HepG2 (cell line): ENCODE results near the gene IFT27.

Source experiments
- BRCA1 ChIP-seq: sonication (generic); formaldehyde crosslinking; IDR thresholded peaks from 2 replicates; pipeline ENCODE4 v1.4.0; 2020; ENCODE audit warnings: missing genetic modification reagents
- CENPBD1 ChIP-seq: sonication (generic); formaldehyde crosslinking; IDR thresholded peaks from 2 replicates; pipeline ENCODE4 v1.8.0; 2022; ENCODE audit warnings: missing genetic modification reagents, low read depth, mild to moderate bottlenecking, borderline replicate concordance
- CREB1 ChIP-seq, 2 experiments: fragments of 450-650 bp in 1 of 2; IDR thresholded peaks; 2 replicates each; pipeline ENCODE4 v1.6.1; 2016 to 2017; ENCODE audit warnings: control low read depth in 1 of 2, mild to moderate bottlenecking in 1 of 2, missing compliant biosample characterization in 1 of 2, missing genetic modification characterization in 1 of 2
- CTCF ChIP-seq: sonication (generic); formaldehyde crosslinking; IDR thresholded peaks from 2 replicates; pipeline ENCODE4 v1.5.0; 2020; ENCODE audit warnings: mild to moderate bottlenecking, missing genetic modification reagents, moderate library complexity
- POLR2A ChIP-seq, 2 experiments: IDR thresholded peaks; 2 replicates each; pipeline ENCODE4 v1.6.1; 2011; ENCODE audit warnings: low read depth in 2 of 2, low read length in 2 of 2, mild to moderate bottlenecking in 1 of 2, moderate library complexity in 1 of 2; ENCODE audit not compliant: insufficient read depth in 1 of 2
- RCOR2 ChIP-seq: IDR thresholded peaks from 2 replicates; pipeline ENCODE4 v1.6.1; 2016; ENCODE audit warnings: missing biosample characterization, missing genetic modification reagents
- ZNF335 ChIP-seq: sonication (generic); formaldehyde crosslinking; IDR thresholded peaks from 2 replicates; pipeline ENCODE4 v1.4.0; 2020; ENCODE audit warnings: missing genetic modification reagents
- ZNF597 ChIP-seq: sonication (generic); formaldehyde crosslinking; IDR thresholded peaks from 2 replicates; pipeline ENCODE4 v1.5.0; 2020; ENCODE audit warnings: missing genetic modification reagents
- TF ChIP-seq, protein P1 (sequence below): sonication (generic); formaldehyde crosslinking; IDR thresholded peaks from 2 replicates; pipeline ENCODE4 v1.4.0; 2020; ENCODE audit warnings: mild to moderate bottlenecking, missing genetic modification reagents
- TF ChIP-seq, protein P2 (sequence below): sonication (generic); formaldehyde crosslinking; IDR thresholded peaks from 2 replicates; pipeline ENCODE4 v1.8.1; 2023; ENCODE audit warnings: mild to moderate bottlenecking, missing genetic modification reagents

GRCh38 chr22:36746375-36746970 is 29.4 kb downstream of the IFT27 start:
- TF ChIP-seq, protein P1, sequence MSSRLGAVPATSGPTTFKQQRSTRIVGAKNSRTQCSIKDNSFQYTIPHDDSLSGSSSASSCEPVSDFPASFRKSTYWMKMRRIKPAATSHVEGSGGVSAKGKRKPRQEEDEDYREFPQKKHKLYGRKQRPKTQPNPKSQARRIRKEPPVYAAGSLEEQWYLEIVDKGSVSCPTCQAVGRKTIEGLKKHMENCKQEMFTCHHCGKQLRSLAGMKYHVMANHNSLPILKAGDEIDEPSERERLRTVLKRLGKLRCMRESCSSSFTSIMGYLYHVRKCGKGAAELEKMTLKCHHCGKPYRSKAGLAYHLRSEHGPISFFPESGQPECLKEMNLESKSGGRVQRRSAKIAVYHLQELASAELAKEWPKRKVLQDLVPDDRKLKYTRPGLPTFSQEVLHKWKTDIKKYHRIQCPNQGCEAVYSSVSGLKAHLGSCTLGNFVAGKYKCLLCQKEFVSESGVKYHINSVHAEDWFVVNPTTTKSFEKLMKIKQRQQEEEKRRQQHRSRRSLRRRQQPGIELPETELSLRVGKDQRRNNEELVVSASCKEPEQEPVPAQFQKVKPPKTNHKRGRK (CRISPR knock-in tag), result no peak
- TF ChIP-seq CTCF (no peak), ZNF597 (CRISPR knock-in tag) (no peak), CENPBD1 (no peak), BRCA1 (CRISPR knock-in tag) (no peak), POLR2A (IDR thresholded peaks at IDR 0.05; ENCODE audit: insufficient read depth in 1 of 2, low read depth in 2 of 2, low read length in 2 of 2) (no peak), RCOR2 (CRISPR knock-in tag) (no peak), CREB1 (IDR thresholded peaks at IDR 0.05) (no peak), CREB1 (CRISPR knock-in tag; IDR thresholded peaks at IDR 0.05) (no peak), ZNF335 (CRISPR knock-in tag) (no peak)
- TF ChIP-seq, protein P2, sequence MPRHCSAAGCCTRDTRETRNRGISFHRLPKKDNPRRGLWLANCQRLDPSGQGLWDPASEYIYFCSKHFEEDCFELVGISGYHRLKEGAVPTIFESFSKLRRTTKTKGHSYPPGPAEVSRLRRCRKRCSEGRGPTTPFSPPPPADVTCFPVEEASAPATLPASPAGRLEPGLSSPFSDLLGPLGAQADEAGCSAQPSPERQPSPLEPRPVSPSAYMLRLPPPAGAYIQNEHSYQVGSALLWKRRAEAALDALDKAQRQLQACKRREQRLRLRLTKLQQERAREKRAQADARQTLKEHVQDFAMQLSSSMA, result no peak
